HG03520 (cell line): ENCODE data around the gene APRT.

Experiments used
- ATAC-seq: cut with Tn5 transposase; IDR thresholded peaks from one replicate; pipeline ENCODE4 v1.9.1; 2021; ENCODE audit warnings: mild to moderate bottlenecking, moderate library complexity; ENCODE audit not compliant: unreplicated experiment

Gene APRT

DNA sequence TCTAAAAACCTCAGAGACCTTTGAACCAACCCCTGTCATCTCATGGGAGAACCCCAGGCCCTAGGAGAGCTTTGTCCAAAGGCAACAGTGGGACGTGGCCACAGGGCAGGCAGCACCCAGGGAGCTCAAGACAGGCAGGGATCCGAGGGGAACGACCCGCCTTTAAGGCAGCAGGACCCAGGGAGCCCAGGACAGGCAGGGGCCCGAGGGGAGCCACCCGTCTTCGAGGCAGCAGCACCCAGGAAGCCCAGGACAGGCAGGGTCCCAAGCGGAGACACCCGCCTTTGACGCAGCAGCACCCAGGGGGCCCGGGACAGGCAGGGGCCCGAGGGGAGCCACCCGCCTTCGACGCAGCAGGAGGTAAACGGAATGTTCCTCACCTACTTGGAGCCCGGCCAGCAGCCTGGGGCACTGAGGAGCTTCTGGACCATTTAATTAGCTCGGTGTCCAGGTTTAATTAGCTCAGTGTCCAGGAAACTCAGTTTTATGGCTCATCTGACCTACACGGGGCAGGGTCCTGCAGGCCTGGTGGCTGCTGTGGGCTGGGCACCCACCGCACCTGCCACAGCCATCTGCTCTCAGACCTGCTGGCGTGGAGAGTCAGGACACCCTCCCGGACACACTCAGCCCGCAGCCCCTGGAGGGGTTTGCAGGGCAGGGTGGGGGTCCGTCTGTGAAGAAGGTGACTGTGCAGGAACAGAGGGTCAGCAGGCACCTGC is 51.1 kb downstream of the APRT start:
- ATAC-seq, result no peak

DNA sequence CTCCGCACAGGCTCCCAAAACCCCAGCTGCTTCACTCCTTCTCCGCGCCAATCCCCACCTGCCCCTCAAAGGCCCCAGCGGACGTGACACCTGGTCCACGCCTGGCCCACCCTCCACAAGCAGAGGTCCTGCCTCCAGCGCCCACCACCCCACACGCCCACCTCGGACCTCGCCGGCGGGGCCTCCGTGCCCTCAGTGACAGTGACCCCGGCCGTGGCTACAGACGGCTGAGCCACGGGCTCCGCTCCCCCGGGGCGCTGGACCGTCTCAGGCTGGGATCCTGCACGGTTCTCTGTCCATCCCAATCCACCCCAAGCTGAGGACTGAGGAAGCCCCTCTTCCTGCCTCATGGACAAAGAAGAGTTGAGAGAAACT is 51.8 kb downstream of the APRT start:
- no peak for ATAC-seq
